HG03565 (cell line): ENCODE results near the gene DYRK1A.

Experiments used
- ATAC-seq: cut with Tn5 transposase; IDR thresholded peaks from one replicate; pipeline ENCODE4 v1.9.1; 2021; ENCODE audit warnings: mild to moderate bottlenecking, moderate library complexity; ENCODE audit not compliant: unreplicated experiment

DYRK1A gene

DNA sequence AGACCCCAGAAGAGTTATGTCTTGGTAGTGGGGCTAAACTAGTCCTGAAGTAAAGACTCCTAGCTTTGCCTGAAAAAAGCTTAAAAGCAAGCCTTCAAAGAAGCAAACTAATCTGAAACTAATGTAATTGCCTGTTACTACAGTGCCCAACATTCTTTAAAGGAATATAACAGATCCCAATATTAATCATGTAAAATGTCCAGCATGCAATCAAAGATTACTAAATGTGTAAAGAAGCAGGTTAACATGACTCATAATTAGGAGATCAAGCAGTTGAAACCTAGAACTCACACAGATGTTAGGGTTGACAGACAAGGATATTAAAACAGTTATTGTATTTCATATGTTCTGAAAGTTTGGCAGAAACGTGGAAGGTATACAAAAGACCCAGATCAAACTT lies 17.8 kb downstream of the DYRK1A start:
- ATAC-seq, result no peak

DNA sequence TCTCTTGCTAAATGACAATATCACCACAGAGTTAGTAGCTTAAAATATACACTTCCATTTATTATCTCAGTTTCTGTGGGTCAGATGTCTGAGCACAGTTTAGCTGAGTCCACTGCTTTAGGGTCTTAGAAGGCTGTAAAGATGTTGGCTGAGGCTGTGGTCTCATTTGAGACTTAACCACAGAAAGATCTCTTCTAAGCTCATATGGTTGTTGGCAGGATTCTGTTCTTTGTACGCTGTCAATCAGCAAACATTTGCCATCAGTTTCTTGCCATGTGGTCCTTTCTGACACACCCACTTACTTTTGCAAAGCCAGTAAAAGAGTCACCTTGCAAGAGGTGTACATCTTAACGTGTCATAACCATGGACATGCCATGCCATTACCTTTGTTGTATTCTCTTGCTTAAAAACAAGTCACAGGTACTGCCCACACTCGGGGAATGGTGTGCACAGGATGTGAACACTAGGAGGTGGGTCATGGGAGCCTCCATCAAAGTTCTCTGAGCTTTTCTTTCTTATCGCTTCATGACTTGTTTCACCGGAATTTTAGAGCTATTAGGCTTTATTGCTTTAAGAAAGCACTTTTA lies 18.7 kb downstream of the DYRK1A start:
- no peak for ATAC-seq

DNA sequence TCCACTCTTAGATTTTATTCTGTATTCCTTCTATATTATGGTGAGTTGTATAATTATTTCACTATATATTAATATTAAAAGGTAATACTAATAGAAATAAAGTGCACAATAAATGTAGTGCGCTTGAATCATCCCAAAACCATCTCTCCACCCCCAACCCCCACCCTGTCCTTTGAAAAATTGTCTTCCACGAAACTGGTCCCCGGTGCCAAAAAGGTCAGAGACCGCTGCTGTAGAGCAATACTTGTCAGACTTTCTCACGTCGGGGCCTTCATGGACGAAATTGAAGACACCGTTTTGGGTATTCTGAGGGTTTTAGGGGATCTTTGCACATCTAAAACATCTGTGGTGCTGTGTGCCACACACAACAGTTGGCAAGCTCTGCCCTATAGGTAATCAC lies 19.6 kb downstream of the DYRK1A start:
- no peak for ATAC-seq

DNA sequence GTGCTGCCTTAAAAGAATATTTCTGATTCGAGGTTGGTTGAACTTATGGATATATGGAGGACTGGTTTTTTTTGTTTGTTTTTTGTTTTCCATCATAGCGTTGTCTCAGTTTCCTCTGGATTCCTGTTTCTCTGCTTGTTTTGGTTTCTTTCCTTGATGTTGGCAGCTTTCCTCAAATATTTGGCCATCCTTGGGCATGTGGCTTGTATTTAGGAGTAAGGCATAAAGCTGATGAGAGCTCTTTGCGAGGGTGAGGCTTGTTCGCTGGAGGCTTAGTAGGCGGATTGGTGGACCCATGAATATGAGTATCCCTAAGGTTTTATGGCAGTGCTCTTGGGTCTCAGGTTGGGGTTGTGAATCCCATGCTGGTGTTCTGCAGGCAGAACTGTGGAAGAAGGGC lies 22.9 kb downstream of the DYRK1A start:
- ATAC-seq, result no peak

DNA sequence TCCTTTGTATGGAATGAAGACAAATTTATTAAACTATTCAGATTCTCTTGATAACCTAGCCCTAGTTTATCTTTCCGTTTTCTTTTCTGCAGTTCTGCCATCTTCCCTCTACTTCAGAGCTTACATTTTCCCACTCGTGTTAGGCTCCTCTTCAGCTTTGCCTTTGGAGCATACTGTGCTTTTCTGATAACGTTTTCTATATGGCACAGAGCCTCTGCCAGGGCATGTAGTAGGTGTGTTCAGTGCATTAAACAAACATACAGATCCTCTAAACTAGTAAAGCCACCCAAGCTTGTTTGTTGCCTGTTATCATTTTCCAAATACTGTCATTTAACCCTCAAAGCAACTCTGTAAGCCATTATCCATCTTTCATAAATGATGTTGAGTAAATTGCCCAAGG lies 25.1 kb downstream of the DYRK1A start:
- no peak for ATAC-seq

DNA sequence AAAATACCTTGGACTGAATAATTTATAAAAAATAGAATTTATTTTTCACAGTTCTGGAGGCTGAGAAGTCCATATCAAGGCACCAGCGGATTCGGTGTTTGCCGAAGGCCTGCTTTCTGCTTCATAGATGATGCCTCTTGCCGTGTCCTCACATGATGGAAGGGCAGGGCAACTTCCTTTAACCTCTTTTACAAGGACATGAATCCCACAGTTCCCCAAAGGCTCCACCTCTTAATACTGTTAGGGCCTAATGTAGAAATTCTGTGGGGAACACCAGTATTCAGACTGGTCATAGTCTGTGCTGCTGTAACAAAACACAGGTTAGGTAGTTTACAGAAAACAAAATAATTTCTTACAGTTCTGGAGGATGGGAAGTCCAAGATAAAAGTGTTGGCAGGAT lies 25.9 kb downstream of the DYRK1A start:
- no peak for ATAC-seq

DNA sequence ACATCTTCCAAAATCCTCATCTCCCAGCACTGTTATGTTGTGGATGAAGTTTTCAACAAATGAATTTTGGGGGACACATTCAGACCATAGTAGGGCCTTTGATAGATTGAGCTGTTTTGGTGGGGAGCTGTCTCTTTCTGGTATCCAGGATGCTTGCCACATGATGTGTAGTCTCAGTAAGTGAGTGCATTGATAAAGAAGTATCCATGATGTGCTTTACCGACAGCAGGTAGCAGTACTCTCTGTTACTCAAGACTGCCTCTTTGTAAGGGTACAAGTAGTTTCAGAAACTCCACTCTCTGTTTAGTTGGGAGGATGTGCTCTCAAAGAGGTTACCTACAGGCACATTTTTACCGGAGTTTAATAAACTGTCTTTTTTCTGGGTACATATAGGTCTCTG lies 26.5 kb downstream of the DYRK1A start:
- ATAC-seq, result no peak

DNA sequence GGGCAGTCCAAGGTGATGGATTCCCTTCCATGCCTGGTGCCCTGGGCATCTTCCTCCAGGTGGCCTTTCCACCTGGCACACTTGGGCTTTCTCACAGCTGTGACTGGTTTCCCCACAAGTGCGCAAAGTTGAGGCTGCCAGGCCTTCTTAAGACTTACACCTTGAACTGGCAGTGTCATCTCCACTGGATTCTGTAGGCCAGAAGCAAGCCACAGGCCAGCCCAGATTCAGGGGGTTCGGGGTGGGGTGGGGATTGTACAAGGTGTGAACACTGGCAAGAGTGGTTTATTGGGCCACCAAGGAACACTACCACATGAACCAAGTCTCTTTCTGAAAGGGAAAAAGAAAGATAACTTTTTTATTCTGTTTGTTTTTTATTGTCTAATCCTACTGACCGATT lies 27.2 kb downstream of the DYRK1A start:
- ATAC-seq, result no peak

DNA sequence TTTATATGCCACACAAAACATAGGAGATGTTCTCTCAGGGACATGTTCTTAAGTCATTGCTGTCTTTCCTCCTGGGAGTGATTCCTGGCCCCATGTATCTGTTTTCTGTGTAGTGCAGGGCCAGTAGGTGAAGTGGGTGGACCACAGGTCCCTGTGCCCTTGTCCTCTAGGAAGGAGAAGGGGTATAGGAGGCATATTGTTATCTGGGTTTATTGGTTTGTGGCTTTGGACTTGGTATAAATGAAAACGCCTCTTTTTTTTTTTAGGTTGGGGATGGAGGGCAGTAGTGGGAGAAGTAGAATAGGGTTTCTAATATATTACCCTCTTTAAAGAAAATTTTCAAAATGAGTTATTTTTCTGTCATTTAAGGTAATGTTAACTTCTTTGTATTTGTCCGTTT lies 29.4 kb downstream of the DYRK1A start:
- ATAC-seq, result no peak

DNA sequence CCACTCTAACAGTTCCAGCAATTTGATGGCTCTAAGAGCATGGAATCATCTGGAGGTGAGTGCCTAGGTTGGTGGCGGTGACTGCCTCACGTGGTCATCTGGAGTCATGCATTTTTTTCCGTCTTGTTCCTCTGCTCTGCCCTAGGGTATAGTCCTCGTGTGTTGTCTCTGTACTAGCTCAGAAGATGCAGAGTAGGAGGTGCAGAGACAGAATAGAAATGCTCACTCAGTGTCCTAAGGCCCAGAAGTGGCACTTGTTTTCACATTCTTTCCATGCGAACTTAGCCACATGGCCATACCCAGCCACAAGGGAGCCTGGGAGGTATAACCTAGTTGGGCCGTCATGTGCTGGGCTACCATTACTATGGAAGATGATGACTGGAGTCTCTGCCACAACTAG lies 30.3 kb downstream of the DYRK1A start:
- no peak for ATAC-seq

DNA sequence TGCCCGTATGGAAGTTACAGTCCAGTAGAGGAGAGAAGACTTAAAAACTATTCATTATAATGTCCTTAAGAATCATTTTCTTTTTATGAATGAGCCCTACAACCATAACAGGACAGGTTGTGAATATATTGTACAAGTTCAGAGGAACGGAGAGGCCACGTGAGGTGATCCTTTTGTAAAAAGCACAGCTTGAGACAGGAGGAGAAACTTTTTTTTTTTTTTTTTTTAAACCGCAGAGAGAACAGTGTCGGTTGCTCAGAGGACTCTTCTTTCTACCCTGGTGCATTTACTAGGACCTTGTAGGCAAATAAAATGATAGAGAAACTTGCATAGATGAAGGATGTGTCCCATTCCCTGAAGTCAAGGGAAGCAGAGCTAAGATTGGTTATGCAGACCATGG lies 32.1 kb downstream of the DYRK1A start:
- no peak for ATAC-seq

DNA sequence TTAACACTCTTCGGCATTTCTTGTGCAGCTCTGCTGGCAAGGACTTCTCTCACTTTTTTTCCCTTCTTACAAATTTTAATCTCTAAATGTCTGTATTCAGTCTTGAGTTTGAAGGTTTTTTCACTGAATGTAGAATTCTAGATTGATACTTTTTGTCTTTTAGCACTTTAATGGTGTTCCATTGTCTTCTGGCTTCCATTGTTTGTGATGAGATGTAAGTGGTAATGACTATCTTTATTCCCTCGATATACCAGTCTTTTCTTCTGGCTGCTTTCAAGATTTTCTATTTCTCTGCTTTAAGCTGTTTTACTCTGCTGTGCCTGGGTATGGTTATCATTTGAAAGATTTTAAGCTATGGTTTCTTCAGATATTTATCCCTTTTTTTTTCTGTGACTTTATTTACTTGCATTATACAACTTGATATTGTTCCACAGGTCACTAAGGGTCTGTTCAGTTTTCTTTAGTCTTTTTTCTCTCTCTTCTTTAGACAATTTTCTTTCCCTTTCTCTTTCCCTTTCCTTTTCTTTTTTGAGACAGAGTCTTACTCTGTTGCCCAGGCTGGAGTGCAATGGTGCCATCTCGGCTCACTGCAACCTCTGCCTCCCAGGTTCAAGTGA lies 35.8 kb downstream of the DYRK1A start:
- no peak for ATAC-seq

DNA sequence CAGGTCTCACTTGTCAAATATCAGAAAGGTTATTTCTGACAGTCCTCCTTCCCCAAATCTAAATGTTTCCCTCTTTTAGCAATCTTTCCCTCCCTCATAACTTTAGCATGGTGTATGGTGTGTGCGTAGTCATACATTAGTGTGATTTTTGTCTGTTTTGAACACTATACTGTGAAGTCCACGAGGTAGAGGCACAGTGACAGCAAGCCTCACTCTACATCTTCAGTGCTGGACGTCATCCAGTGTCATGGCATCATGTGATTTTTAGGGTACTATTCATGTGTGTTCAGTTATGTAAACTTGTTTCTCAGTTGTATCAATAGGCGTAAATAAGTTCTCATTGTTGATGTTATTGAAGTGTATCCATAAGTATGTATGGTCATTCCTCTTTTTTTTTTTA lies 39.1 kb downstream of the DYRK1A start:
- ATAC-seq, result no peak

DNA sequence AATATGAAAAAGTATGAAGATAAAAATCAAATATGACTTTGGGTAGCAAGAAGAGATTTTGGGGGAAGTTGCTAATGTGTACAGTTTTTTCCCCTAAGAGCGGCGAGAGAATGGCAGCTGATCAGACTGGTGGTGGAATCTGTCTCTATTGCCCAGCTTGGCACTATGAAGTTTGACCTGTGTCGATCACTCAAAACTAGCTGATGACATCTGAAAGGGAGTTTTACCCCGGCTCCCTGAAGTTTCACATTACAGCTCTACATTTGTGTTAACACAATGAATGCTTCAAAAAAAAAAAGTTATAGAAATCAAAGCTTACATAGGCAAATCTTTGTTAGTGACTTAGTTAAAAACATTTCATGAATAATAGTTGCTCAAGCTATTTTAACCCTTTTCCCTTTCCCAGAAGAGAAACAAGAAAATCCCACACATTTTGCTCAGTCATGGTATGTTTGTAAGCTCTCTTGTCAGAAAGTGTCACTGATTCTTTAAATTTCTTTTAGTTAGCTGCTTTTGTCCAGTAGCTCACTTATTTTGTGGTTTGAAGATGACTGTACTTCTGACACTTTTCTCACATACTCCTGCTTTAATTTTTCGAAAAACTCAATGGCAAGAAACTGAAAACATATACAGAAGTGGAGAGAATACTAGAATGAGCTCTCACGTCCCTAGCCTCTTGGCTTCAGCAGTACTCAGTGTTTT lies 41.3 kb downstream of the DYRK1A start:
- ATAC-seq, result no peak

DNA sequence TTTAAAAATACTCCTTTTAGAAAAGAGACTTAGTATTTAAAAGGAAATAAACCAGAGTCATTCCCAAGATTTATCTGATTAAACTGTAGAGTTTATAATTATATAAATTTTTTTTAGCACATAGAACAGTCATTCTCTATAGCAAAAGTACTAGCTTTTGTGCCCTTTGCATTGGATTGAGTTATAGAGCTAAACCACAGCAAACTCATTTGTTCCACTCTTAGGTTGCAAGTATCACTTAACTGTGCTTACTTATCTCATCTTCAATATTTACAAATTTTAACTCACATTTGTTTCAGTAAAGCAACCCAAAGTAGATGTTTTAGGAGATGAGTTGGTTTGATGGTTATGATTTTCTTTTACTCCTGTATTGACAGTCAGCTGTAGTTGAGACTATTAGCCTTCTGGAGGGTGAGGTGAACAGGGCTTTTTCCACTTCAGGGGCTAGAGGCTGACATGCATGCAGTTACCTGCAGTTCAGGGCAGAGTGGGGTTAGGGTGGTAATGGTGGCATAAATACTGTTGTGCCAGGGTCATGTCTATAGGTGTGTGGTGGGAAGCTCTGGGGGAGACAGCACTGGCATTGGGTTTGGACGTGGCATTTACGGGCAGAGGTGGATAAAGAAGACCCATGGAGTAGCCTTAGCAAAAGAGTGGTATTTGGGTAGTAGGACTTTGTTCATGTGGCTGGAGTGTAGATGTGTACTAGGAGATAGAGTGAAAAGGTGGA lies 42.1 kb downstream of the DYRK1A start:
- ATAC-seq, result no peak

DNA sequence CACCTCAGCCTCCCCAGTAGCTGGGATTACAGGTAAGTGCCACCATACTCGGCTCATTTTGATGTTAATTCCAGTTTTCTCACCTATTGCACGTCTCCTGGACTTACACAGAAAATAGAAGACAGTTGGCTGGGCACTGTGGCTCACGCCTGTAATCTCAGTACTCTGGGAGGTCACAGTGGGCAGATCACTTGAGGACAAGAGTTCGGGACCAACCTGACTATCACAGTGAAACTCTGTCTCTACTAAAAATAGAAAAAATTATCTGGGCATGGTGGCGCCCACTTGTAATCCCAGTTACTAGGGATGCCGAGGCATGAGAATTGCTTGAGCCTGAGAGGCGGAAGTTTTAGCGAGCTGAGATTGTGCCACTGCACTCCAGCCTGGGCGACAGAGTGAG lies 44.1 kb downstream of the DYRK1A start:
- no peak for ATAC-seq

DNA sequence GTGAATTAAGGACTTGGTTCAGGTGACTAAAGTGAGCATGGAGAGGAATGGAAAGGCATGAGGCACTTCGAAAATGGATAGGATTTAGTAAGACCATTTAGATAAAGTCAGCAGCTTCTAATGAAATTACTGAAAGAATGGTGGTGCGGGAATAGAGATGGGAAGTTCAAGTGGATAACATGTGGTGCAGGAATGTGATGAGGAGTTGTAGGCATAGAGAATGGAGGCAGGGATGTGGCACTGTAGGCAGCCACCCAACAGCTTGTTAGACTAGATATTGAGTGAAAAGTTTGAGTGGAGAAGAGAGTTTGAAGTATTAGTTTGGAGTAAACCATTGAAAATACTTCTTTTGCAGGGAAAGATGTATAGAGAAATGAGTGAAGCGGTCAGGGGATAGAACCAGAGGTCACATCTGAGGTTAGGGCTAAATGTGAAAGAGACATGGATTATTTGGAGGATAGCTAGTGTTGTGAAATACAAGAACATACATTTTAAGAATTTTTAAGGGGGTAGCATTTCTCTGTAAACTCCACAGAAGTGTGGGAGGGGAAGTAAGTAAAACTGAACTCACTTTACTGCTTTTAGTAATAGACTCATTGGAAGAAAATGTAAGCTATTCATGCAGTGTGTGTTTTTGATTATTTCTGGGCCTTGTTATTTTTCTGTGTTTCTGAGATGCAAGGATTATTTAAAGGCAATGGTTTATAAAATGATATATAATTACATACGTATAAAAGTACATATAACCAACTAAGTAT lies 46.2 kb downstream of the DYRK1A start:
- ATAC-seq, result no peak

DNA sequence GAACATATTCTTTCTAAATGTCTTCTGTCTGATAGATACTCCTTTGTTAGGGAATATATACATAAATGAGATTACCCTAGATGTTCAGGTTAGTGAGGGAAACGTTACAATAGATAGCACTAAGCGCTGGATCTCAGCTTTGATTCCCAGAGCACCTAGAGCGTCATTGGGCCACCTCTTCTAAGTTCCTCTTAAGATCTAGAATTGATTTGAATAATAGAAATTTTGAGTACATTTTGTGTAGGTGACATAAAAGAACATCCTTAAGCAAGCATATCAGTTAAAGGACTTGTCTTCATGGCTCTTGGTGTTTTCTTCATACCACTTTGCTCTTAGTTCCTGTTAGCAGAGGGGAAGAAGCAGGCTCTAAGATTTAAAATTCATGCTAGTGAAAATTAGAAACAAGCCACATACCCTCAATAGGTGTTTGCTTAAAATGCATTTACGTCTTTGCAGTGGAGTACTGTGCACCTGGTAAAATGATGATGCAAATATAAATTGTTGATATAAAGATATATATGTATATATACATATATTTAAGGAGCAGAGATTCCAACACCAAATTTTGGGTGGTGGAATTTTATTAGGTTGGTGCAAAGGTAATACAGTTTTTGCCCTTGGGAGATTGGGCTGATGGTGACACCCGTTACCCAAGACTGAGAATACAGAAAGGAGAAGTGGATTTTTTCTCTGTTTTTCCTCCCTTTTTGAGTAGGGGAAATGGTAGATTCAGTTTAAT lies 47.1 kb downstream of the DYRK1A start:
- no peak for ATAC-seq

DNA sequence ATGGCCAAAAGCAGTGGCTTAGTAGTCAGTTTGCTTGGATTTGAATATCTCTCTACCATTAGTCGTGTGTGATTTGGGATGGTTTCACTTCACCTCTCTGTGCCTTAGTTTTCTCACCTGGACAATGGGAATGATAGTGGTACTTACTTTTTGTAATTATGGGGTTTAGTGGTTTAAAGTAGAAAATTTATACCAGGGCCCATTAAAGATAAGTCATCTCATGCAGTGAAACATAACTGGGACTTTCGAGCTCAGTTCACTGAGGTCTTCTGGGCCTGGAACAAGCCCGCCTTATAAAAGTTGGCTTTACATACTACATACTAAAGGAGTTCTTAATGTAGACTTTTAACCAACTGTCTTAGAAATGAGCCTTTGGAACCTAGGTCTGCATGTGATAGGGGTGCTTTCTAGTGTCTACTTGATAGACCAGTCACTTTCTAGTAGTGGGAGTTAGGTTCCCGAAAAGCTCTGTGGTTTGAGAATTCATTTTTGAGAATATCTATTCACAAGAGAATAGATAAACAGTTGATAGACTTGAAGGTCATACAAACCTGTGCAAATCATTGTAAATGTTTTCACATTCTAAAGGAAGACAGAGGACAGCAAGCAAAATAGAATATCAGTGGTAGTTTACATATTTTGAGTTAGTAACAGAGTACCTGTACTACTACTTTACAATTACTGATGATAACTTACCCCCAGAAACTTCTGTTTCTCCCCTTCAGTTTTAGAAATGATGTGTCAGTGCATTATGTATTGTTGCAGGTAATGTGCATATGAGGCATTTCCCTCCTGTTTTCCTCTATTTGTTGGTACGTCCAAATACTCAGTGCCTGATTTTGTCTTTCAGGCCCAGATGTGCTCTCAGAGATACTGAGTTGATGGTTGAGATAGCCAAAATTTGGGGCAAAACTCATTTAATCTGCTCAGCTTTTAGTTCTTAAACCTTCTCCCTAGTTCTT lies 48.0 kb downstream of the DYRK1A start:
- ATAC-seq, result no peak
